Smooth muscle cell (in vitro differentiated cells): ENCODE results near the gene IMPACT. TPM values are rescaled to one million over a fixed set of nuclear protein-coding genes. Genes with fewer than 3 reads are reported as not detected.

Experiments
- DNase-seq: peaks from one replicate; lab custom pipeline; 2025; ENCODE audit not compliant: unreplicated experiment; lab: John Stamatoyannopoulos, UW
- H2AFZ ChIP-seq: fragments of 200-600 bp; sonication (generic); 2 replicates; pipeline ENCODE4 v1.6.0; 2016; ENCODE audit warnings: antibody characterized with exemption, low read depth, mild to moderate bottlenecking
- H3F3A ChIP-seq: fragments of 200-600 bp; sonication (generic); 2 replicates; pipeline ENCODE4 v1.6.0; 2017; ENCODE audit warnings: antibody characterized with exemption, low read depth
- H3K27ac ChIP-seq: fragments of 200-600 bp; sonication (generic); 2 replicates; pipeline ENCODE4 v1.5.1; 2016; ENCODE audit warnings: low read depth, mild to moderate bottlenecking
- H3K27me3 ChIP-seq: fragments of 200-600 bp; sonication (generic); 2 replicates; pipeline ENCODE4 v1.6.1; 2016; ENCODE audit warnings: low read depth, mild to moderate bottlenecking
- H3K36me3 ChIP-seq: fragments of 200-600 bp; sonication (generic); 2 replicates; pipeline ENCODE4 v1.5.1; 2016; ENCODE audit warnings: low read depth
- H3K4me1 ChIP-seq: fragments of 200-600 bp; sonication (generic); 2 replicates; pipeline ENCODE4 v1.5.1; 2016; ENCODE audit warnings: low read depth
- H3K4me2 ChIP-seq: fragments of 200-600 bp; sonication (generic); 2 replicates; pipeline ENCODE4 v1.6.0; 2016; ENCODE audit warnings: mild to moderate bottlenecking
- H3K4me3 ChIP-seq: fragments of 200-600 bp; sonication (generic); 2 replicates; pipeline ENCODE4 v1.5.1; 2016; ENCODE audit warnings: mild to moderate bottlenecking
- H3K79me2 ChIP-seq: fragments of 200-600 bp; sonication (generic); 2 replicates; pipeline ENCODE4 v1.6.0; 2016; ENCODE audit warnings: low read depth, mild to moderate bottlenecking
- H3K9ac ChIP-seq: fragments of 200-600 bp; sonication (generic); 2 replicates; pipeline ENCODE4 v1.6.0; 2016; ENCODE audit warnings: low read depth
- H3K9me3 ChIP-seq: fragments of 200-600 bp; sonication (generic); replicated peaks from 2 replicates; pipeline ENCODE4 v1.5.1; 2016; ENCODE audit warnings: low read depth
- H4K20me1 ChIP-seq: fragments of 200-600 bp; sonication (generic); 2 replicates; pipeline ENCODE4 v1.6.0; 2016; ENCODE audit warnings: low read depth
- WGBS: methylation state at CpG from one replicate; pipeline ENCODE4 v1.1.7; 2016; ENCODE audit warnings: low lambda C conversion rate; 5-methylcytosine and 5-hydroxymethylcytosine counted together
- polyA plus RNA-seq: library from polyadenylated mRNA; unstranded; fragments of >200 nt; fragmentation: Nextera tagmentation; extraction: Ambion mirVana; gene quantifications from 2 replicates; pipeline ENCODE4 v1.2.1, GENCODE V29; 2016
- total RNA-seq: library from RNA; depleted of rRNA; stranded (reverse); fragments of >200 nt; gene quantifications from 2 replicates; pipeline ENCODE4 v1.2.3, GENCODE V29; 2014
- TF ChIP-seq, protein P1 (sequence below): fragments of 200-600 bp; sonication (generic); IDR thresholded peaks from 2 replicates; pipeline ENCODE4 v1.5.1; 2017; ENCODE audit warnings: borderline replicate concordance, mild to moderate bottlenecking, antibody characterized with exemption; ENCODE audit not compliant: insufficient read depth, poor library complexity, severe bottlenecking

IMPACT gene
- total and polyA plus RNA-seq, 2 experiments from 2014 or later = 25.0 to 30.2 TPM

DNA sequence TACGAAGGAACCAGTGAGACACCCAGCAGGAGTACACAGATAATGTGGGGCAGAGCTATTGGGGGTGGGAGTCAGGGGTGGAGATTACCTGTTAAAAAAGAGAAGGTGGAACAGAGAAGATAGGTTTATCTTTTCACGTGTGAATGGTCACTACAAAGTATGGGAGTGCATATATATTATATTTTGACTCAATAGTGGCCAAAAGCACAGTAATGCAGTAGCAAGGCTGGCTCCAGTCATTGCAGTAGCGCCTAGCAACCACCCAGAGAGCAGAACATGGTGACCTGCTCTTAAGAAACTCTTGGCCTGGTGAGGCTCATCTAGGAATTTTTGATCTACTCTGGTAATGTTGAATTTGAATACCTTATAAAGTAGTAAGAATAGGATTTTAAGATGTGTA is 1.0 kb downstream of the IMPACT start:
- no peak for DNase-seq
- Histone ChIP-seq H3K9me3 (no peaks in the 10 kb centered on the region), H3K4me3 (peak overlapping the region; percentile 76), H3K9ac (peak overlapping the region; percentile 82), H3K79me2 (peaks cover 3% of the 10 kb centered on the region), H3K36me3 (peaks cover 10% of the 10 kb centered on the region), H3K4me2 (peak overlapping the region; percentile 92), H3K27ac (peak overlapping the region; percentile 87), H4K20me1 (no peaks in the 10 kb centered on the region), H3K27me3 (peaks cover 25% of the 10 kb centered on the region), H3F3A (peaks cover 7% of the 10 kb centered on the region), H3K4me1 (peaks cover 18% of the 10 kb centered on the region), H2AFZ (peak overlapping the region; percentile 100)
- TF ChIP-seq, protein P1, sequence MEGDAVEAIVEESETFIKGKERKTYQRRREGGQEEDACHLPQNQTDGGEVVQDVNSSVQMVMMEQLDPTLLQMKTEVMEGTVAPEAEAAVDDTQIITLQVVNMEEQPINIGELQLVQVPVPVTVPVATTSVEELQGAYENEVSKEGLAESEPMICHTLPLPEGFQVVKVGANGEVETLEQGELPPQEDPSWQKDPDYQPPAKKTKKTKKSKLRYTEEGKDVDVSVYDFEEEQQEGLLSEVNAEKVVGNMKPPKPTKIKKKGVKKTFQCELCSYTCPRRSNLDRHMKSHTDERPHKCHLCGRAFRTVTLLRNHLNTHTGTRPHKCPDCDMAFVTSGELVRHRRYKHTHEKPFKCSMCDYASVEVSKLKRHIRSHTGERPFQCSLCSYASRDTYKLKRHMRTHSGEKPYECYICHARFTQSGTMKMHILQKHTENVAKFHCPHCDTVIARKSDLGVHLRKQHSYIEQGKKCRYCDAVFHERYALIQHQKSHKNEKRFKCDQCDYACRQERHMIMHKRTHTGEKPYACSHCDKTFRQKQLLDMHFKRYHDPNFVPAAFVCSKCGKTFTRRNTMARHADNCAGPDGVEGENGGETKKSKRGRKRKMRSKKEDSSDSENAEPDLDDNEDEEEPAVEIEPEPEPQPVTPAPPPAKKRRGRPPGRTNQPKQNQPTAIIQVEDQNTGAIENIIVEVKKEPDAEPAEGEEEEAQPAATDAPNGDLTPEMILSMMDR = no peak
- 24% methylated on average over 3 of the region's 3 CpGs for WGBS

DNA sequence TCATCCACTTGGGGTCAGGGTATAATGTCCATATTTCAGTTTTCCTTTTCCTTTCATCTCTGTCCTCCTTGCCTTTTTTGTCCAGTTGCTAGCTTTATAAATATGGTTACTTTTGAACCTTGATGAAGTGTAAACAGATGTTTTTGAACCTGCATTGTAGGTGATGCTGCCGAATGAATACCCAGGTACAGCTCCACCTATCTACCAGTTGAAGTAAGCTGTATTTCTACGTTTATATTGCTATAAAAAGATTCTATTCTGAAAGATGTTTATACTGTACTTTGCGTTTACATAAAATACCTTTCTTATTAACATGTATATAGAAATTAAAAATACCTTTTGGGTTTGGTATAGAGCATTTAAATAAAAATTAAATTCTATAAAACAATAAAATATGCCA is 2.2 kb downstream of the IMPACT start:
- H3K9ac ChIP-seq = no peak overlapping the region
- 83% methylated on average over 3 of the region's 3 CpGs for WGBS
- H3K27ac ChIP-seq = no peak overlapping the region
- H3K36me3 ChIP-seq = peaks cover 14% of the 10 kb centered on the region
- TF ChIP-seq, protein P1 = no peak
- H3K9me3 ChIP-seq = no peaks in the 10 kb centered on the region
- H3K27me3 ChIP-seq = peaks cover 17% of the 10 kb centered on the region
- H3F3A ChIP-seq = peaks cover 7% of the 10 kb centered on the region
- peaks cover 18% of the 10 kb centered on the region for H3K4me1 ChIP-seq
- no peak overlapping the region for H3K4me3 ChIP-seq
- peaks cover 3% of the 10 kb centered on the region for H3K79me2 ChIP-seq
- H2AFZ ChIP-seq = no peak overlapping the region
- H4K20me1 ChIP-seq = no peaks in the 10 kb centered on the region
- no peak overlapping the region for H3K4me2 ChIP-seq
- DNase-seq = no peak

DNA sequence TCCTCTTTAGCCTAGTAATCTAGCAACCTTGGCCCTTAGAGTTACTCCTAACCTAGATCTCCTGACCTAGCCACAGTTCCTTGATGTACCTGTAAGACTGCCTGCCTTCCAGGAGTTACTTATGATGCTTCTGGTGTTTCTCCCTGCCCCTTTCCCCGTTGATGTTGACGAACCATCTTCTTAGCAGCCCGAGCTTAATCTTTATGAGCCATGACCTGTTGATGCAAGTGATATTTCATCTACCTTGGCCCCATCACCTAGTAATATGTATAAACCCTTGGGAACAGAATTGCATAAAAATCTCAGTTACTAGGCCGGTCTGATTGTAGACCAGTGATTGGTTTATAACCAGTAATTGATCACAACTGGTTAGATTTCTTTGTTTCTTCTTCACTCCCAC is 2.7 kb downstream of the IMPACT start:
- no peak for DNase-seq
- TF ChIP-seq, protein P1 = no peak
- 96% methylated on average over 4 of the region's 4 CpGs for WGBS

DNA sequence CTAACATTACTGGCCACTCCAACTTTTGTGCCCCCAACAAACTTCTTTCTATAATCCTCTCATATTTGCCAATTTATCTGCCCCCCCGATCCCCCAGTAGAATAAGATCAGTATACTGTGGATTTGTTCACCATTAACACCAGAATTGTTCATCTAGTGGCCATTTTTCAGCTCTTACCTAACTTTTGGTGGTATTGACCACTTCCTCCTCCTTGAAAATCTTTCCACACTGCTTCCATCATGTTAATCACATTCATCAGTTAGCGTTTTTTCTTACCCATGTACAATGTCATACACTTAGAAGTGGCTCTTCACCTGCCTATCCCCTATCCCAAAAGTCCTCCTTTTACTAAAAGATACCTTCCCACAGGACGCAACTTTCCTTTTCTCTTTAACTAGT is 6.1 kb downstream of the IMPACT start:
- no peak overlapping the region for H3K4me2 ChIP-seq
- H3K79me2 ChIP-seq = peaks cover 3% of the 10 kb centered on the region
- H2AFZ ChIP-seq = no peak overlapping the region
- no peaks in the 10 kb centered on the region for H3F3A ChIP-seq
- H3K27me3 ChIP-seq = no peaks in the 10 kb centered on the region
- peaks cover 15% of the 10 kb centered on the region for H3K36me3 ChIP-seq
- H3K4me1 ChIP-seq = peaks cover 6% of the 10 kb centered on the region
- 95% methylated on average over 3 of the region's 3 CpGs for WGBS
- TF ChIP-seq, protein P1 = no peak
- H3K4me3 ChIP-seq = no peak overlapping the region
- H3K27ac ChIP-seq = no peak overlapping the region
- DNase-seq = no peak
- no peak overlapping the region for H3K9ac ChIP-seq
- no peaks in the 10 kb centered on the region for H3K9me3 ChIP-seq
- H4K20me1 ChIP-seq = no peaks in the 10 kb centered on the region

More for the DNA sequence above, 2.7 kb downstream of the IMPACT start:
- no peaks in the 10 kb centered on the region for H3K9me3 ChIP-seq
- no peak overlapping the region for H2AFZ ChIP-seq
- peaks cover 14% of the 10 kb centered on the region for H3K27me3 ChIP-seq
- H3K4me2 ChIP-seq = no peak overlapping the region
- H3K79me2 ChIP-seq = peaks cover 3% of the 10 kb centered on the region
- H3K36me3 ChIP-seq = peaks cover 14% of the 10 kb centered on the region
- peaks cover 7% of the 10 kb centered on the region for H3F3A ChIP-seq
- H3K27ac ChIP-seq = no peak overlapping the region
- H3K4me3 ChIP-seq = no peak overlapping the region
- peaks cover 18% of the 10 kb centered on the region for H3K4me1 ChIP-seq
- H4K20me1 ChIP-seq = no peaks in the 10 kb centered on the region
- no peak overlapping the region for H3K9ac ChIP-seq
